Panc1 (cell line): Measurements from ENCODE around the gene ATP1B2.

Experiments
- CTCF ChIP-seq: fragments of 450-650 bp; IDR thresholded peaks from 2 replicates; pipeline ENCODE4 v1.5.1; 2017; ENCODE audit warnings: mild to moderate bottlenecking
- POLR2AphosphoS5 ChIP-seq: IDR thresholded peaks from 2 replicates; pipeline ENCODE4 v1.6.1; 2012; ENCODE audit warnings: mild to moderate bottlenecking, low read depth, low read length, moderate library complexity

- no peak for TF ChIP-seq POLR2AphosphoS5
- TF ChIP-seq CTCF: no peak
Observed at GRCh38 chr17:7667656-7668406, 17.1 kb downstream of the ATP1B2 start.
